Parathyroid adenoma (tissue), 2 donors: ENCODE results near the gene DGKI.

ENCODE experiments used
- H2AFZ ChIP-seq: fragments of 300-600 bp; sonication (generic); one replicate; pipeline ENCODE4 v1.7.0; 2017; ENCODE audit warnings: antibody characterized with exemption, mild to moderate bottlenecking
- H3K27ac ChIP-seq: fragments of 300-600 bp; sonication (generic); one replicate; pipeline ENCODE4 v1.7.0; 2017
- H3K27me3 ChIP-seq: fragments of 300-600 bp; sonication (generic); one replicate; pipeline ENCODE4 v1.7.0; 2017; ENCODE audit warnings: low read length; ENCODE audit not compliant: control insufficient read depth, insufficient read depth
- H3K36me3 ChIP-seq: fragments of 300-600 bp; sonication (generic); one replicate; pipeline ENCODE4 v1.7.0; 2017; ENCODE audit warnings: low read length; ENCODE audit not compliant: control insufficient read depth, insufficient read depth
- H3K4me1 ChIP-seq: fragments of 300-600 bp; sonication (generic); one replicate; pipeline ENCODE4 v1.7.0; 2017; ENCODE audit warnings: control low read depth
- H3K4me2 ChIP-seq: fragments of 300-600 bp; sonication (generic); one replicate; pipeline ENCODE4 v1.7.0; 2017; ENCODE audit warnings: low read length
- H3K4me3 ChIP-seq: fragments of 300-600 bp; sonication (generic); one replicate; pipeline ENCODE4 v1.7.0; 2017; ENCODE audit warnings: low read depth, low read length
- H3K79me2 ChIP-seq: fragments of 300-600 bp; sonication (generic); one replicate; pipeline ENCODE4 v1.7.0; 2017; ENCODE audit warnings: control low read depth
- H3K9ac ChIP-seq: fragments of 300-600 bp; sonication (generic); one replicate; pipeline ENCODE4 v1.7.0; 2017; ENCODE audit warnings: mild to moderate bottlenecking
- H3K9me3 ChIP-seq: fragments of 300-600 bp; sonication (generic); one replicate; pipeline ENCODE4 v1.7.0; 2017; ENCODE audit warnings: low read length; ENCODE audit not compliant: control insufficient read depth
- CTCF ChIP-seq: fragments of 300-600 bp; sonication (generic); IDR thresholded peaks from one replicate; pipeline ENCODE4 v1.7.0; 2017; ENCODE audit warnings: antibody characterized with exemption, mild to moderate bottlenecking
- donor health status: primary hyperparathyroidism.

DGKI gene

GRCh38 chr7:137687556-137688265 lies 159.1 kb downstream of the DGKI start:
- no peak overlapping the region for H3K27ac ChIP-seq
- H3K4me2 ChIP-seq, result no peak overlapping the region
- H3K79me2 ChIP-seq, result no peaks in the 10 kb centered on the region
- H3K9me3 ChIP-seq, result no peaks in the 10 kb centered on the region
- no peaks in the 10 kb centered on the region for H3K27me3 ChIP-seq
- H3K36me3 ChIP-seq, result no peaks in the 10 kb centered on the region
- H3K9ac ChIP-seq, result no peak overlapping the region
- H2AFZ ChIP-seq, result no peak overlapping the region
- H3K4me3 ChIP-seq, result no peak overlapping the region
- no peaks in the 10 kb centered on the region for H3K4me1 ChIP-seq
- no peak for TF ChIP-seq CTCF

- Histone ChIP-seq H3K27me3 (no peaks in the 10 kb centered on the region), H3K9me3 (no peaks in the 10 kb centered on the region), H3K4me2 (no peak overlapping the region), H3K4me1 (no peaks in the 10 kb centered on the region), H3K9ac (no peak overlapping the region), H3K27ac (no peak overlapping the region), H3K36me3 (no peaks in the 10 kb centered on the region), H2AFZ (no peak overlapping the region), H3K79me2 (no peaks in the 10 kb centered on the region), H3K4me3 (no peak overlapping the region)
- no peak for TF ChIP-seq CTCF
These were observed 161.2 kb downstream of the DGKI start for GRCh38 chr7:137685433-137686164.

GRCh38 chr7:137684776-137685175 lies 162.0 kb downstream of the DGKI start:
- H3K36me3 ChIP-seq, result no peaks in the 10 kb centered on the region
- H2AFZ ChIP-seq, result no peak overlapping the region
- no peak overlapping the region for H3K4me3 ChIP-seq
- TF ChIP-seq CTCF, result no peak
- H3K79me2 ChIP-seq, result no peaks in the 10 kb centered on the region
- no peaks in the 10 kb centered on the region for H3K9me3 ChIP-seq
- no peak overlapping the region for H3K27ac ChIP-seq
- no peak overlapping the region for H3K9ac ChIP-seq
- no peaks in the 10 kb centered on the region for H3K27me3 ChIP-seq
- H3K4me1 ChIP-seq, result no peaks in the 10 kb centered on the region
- H3K4me2 ChIP-seq, result no peak overlapping the region

- no peaks in the 10 kb centered on the region for H3K27me3 ChIP-seq
- TF ChIP-seq CTCF, result no peak
- no peaks in the 10 kb centered on the region for H3K4me1 ChIP-seq
- H3K4me2 ChIP-seq, result no peak overlapping the region
- H3K27ac ChIP-seq, result no peak overlapping the region
- H3K79me2 ChIP-seq, result no peaks in the 10 kb centered on the region
- no peaks in the 10 kb centered on the region for H3K9me3 ChIP-seq
- H2AFZ ChIP-seq, result no peak overlapping the region
- no peaks in the 10 kb centered on the region for H3K36me3 ChIP-seq
- H3K9ac ChIP-seq, result no peak overlapping the region
- H3K4me3 ChIP-seq, result no peak overlapping the region
These were observed 162.5 kb downstream of the DGKI start for GRCh38 chr7:137684316-137684715.
